Cortex of kidney (tissue), 1 donor: Measurements from ENCODE around the gene AKR1C3.
"Not testable (repeated sequence)": the region's sequence is repeated elsewhere in the genome, so short reads cannot be mapped to it uniquely, and the experiment has no call there.

Experiments
- DNase-seq: peaks from one replicate; lab custom pipeline; 2025; lab: John Stamatoyannopoulos, UW

The AKR1C3 gene

GRCh38 chr10:5136468-5137087 is 42.4 kb downstream of the AKR1C3 start:
- no peak for DNase-seq

GRCh38 chr10:5137699-5138098 is 43.5 kb downstream of the AKR1C3 start:
- DNase-seq = not testable (repeated sequence)

GRCh38 chr10:5142199-5142598 is 48.0 kb downstream of the AKR1C3 start:
- DNase-seq = no peak

- DNase-seq = no peak
Measured at GRCh38 chr10:5143137-5143536, 48.9 kb downstream of the AKR1C3 start.

- DNase-seq = no peak
Measured at GRCh38 chr10:5146920-5147254, 52.7 kb downstream of the AKR1C3 start.

- DNase-seq = no peak
Measured at GRCh38 chr10:5147255-5147980, 53.2 kb downstream of the AKR1C3 start.

GRCh38 chr10:5147981-5148677 is 53.9 kb downstream of the AKR1C3 start:
- no peak for DNase-seq

- DNase-seq = no peak
Measured at GRCh38 chr10:5148678-5149032, 54.4 kb downstream of the AKR1C3 start.

GRCh38 chr10:5151076-5151475 is 56.9 kb downstream of the AKR1C3 start:
- no peak for DNase-seq

GRCh38 chr10:5155951-5156350 is 61.7 kb downstream of the AKR1C3 start:
- no peak for DNase-seq
